ENCODE data around the gene ATP8B3. TPM values are rescaled to one million over a fixed set of nuclear protein-coding genes. Genes with fewer than 3 reads are reported as not detected.

The ATP8B3 gene
- total and polyA plus RNA-seq, 9 of the 15 experiments (the other 6 are each of a cell fraction or from before 2014, with no cell fraction given), result 1.2 to 12.3 (median 3.8) TPM

DNA sequence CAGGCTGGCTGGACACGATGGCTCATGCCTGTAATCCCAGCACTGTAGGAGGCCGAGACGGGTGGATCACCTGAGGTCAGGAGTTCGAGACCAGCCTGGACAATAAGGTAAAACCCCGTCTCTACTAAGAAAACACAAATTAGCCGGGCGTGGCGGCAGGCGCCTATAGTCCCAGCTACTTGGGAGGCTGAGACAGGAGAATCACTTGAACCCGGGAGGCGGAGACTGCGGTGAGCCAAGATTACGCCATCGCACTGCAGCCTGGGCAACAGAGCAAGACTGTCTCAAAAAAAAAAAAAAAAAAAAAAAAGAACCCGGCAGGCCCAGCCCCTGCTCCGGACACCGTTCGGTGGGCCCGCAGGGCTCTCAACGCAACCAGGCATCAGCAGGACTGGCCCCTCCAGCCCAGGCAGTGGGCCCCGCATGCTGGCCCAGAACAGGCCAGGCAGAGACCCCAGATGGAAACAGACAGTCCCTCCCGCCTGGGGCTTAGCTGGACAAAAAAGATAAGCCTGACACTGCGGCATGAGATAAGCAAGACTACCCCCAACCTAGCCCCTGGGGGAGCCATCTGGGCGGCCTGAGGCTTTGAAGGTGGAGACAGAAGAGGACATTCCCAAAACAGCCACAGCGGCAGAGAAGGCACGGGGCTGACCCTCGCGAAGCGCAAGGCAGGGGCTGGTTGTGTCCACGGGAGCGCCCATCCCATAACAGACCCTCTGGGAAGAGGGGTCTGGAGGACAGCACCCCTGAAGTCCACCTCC, 24.6 kb upstream of the ATP8B3 start (continued):
- TF ChIP-seq EGR1 (conservative IDR thresholded peaks at IDR 0.05) (no peak), MAFF (IDR thresholded peaks at IDR 0.05; ENCODE audit: low read length) (no peak), ZNF766 (CRISPR knock-in tag; conservative IDR thresholded peaks at IDR 0.05) (peak; percentile 32; the same call in 1 of the 2 replicates), RAD21 (CRISPR knock-in tag; conservative IDR thresholded peaks at IDR 0.05 in 1 of 2, IDR thresholded peaks at IDR 0.05 in 1 of 2) (no peak), POLR3G (IDR thresholded peaks at IDR 0.05; ENCODE audit: extremely low read depth, insufficient read length, insufficient replicate concordance) (no peak), SMAD4 (CRISPR knock-in tag; conservative IDR thresholded peaks at IDR 0.05) (peak; percentile 97), HOXB6 (CRISPR knock-in tag; IDR thresholded peaks at IDR 0.05; ENCODE audit: borderline replicate concordance) (no peak), ZFX (CRISPR knock-in tag; IDR thresholded peaks at IDR 0.05) (peak; percentile 36; the same call in 1 of the 2 replicates), GTF2F1 (IDR thresholded peaks at IDR 0.05; ENCODE audit: low read depth, low read length) (no peak), CCNT2 (IDR thresholded peaks at IDR 0.05; ENCODE audit: borderline replicate concordance, extremely low read depth, insufficient read length, low read depth, low read length) (peak; percentile 94), JUND (IDR thresholded peaks at IDR 0.05; ENCODE audit: borderline replicate concordance, low read depth, low read length) (peak; percentile 35; the same call in 1 of the 2 replicates), JUND (tag; IDR thresholded peaks at IDR 0.05; ENCODE audit: borderline replicate concordance, low read depth, low read length) (no peak; the same call in 2 of the 3 replicates), SLC30A9 (CRISPR knock-in tag; IDR thresholded peaks at IDR 0.05) (no peak), FOXJ2 (tag; IDR thresholded peaks at IDR 0.05) (no peak), HDAC8 (tag; IDR thresholded peaks at IDR 0.05) (no peak), ZNF184 (CRISPR knock-in tag; IDR thresholded peaks at IDR 0.05) (no peak), MAFG (tag; conservative IDR thresholded peaks at IDR 0.05) (no peak), LCOR (CRISPR knock-in tag; IDR thresholded peaks at IDR 0.05) (no peak)
- TF ChIP-seq, protein P1, sequence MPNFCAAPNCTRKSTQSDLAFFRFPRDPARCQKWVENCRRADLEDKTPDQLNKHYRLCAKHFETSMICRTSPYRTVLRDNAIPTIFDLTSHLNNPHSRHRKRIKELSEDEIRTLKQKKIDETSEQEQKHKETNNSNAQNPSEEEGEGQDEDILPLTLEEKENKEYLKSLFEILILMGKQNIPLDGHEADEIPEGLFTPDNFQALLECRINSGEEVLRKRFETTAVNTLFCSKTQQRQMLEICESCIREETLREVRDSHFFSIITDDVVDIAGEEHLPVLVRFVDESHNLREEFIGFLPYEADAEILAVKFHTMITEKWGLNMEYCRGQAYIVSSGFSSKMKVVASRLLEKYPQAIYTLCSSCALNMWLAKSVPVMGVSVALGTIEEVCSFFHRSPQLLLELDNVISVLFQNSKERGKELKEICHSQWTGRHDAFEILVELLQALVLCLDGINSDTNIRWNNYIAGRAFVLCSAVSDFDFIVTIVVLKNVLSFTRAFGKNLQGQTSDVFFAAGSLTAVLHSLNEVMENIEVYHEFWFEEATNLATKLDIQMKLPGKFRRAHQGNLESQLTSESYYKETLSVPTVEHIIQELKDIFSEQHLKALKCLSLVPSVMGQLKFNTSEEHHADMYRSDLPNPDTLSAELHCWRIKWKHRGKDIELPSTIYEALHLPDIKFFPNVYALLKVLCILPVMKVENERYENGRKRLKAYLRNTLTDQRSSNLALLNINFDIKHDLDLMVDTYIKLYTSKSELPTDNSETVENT (CRISPR knock-in tag; IDR thresholded peaks at IDR 0.05), result no peak
- TF ChIP-seq, protein P2, sequence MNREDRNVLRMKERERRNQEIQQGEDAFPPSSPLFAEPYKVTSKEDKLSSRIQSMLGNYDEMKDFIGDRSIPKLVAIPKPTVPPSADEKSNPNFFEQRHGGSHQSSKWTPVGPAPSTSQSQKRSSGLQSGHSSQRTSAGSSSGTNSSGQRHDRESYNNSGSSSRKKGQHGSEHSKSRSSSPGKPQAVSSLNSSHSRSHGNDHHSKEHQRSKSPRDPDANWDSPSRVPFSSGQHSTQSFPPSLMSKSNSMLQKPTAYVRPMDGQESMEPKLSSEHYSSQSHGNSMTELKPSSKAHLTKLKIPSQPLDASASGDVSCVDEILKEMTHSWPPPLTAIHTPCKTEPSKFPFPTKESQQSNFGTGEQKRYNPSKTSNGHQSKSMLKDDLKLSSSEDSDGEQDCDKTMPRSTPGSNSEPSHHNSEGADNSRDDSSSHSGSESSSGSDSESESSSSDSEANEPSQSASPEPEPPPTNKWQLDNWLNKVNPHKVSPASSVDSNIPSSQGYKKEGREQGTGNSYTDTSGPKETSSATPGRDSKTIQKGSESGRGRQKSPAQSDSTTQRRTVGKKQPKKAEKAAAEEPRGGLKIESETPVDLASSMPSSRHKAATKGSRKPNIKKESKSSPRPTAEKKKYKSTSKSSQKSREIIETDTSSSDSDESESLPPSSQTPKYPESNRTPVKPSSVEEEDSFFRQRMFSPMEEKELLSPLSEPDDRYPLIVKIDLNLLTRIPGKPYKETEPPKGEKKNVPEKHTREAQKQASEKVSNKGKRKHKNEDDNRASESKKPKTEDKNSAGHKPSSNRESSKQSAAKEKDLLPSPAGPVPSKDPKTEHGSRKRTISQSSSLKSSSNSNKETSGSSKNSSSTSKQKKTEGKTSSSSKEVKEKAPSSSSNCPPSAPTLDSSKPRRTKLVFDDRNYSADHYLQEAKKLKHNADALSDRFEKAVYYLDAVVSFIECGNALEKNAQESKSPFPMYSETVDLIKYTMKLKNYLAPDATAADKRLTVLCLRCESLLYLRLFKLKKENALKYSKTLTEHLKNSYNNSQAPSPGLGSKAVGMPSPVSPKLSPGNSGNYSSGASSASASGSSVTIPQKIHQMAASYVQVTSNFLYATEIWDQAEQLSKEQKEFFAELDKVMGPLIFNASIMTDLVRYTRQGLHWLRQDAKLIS (CRISPR knock-in tag; IDR thresholded peaks at IDR 0.05), result no peak
- TF ChIP-seq, protein P3, sequence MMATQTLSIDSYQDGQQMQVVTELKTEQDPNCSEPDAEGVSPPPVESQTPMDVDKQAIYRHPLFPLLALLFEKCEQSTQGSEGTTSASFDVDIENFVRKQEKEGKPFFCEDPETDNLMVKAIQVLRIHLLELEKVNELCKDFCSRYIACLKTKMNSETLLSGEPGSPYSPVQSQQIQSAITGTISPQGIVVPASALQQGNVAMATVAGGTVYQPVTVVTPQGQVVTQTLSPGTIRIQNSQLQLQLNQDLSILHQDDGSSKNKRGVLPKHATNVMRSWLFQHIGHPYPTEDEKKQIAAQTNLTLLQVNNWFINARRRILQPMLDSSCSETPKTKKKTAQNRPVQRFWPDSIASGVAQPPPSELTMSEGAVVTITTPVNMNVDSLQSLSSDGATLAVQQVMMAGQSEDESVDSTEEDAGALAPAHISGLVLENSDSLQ (IDR thresholded peaks at IDR 0.05), result no peak
